Esophagus muscularis mucosa (tissue), 4 donors: ENCODE measurements around the gene PCGF5.

Experiments
- CTCF ChIP-seq, 3 experiments: fragments of 200-600 bp in 2 of 3; fragments of 450-650 bp in 1 of 3; sonication (generic) in 2 of 3; IDR thresholded peaks; one replicate each; pipeline ENCODE4 v1.5.1; 2017 to 2019; ENCODE audit warnings: antibody characterized with exemption in 3 of 3, mild to moderate bottlenecking in 2 of 3, moderate library complexity in 1 of 3
- EP300 ChIP-seq: sonication (generic); formaldehyde crosslinking; IDR thresholded peaks from one replicate; pipeline ENCODE4 v1.6.1; 2017; ENCODE audit warnings: antibody characterized with exemption
- POLR2A ChIP-seq: fragments of 450-650 bp; IDR thresholded peaks from one replicate; pipeline ENCODE4 v1.6.1; 2017; ENCODE audit warnings: antibody characterized with exemption, moderate library complexity, mild to moderate bottlenecking, low read depth
- POLR2AphosphoS5 ChIP-seq, 2 donors: sonication (generic); formaldehyde crosslinking; IDR thresholded peaks; one replicate each; pipeline ENCODE4 v1.6.1; 2017; ENCODE audit warnings: antibody characterized with exemption in 2 of 2

- TF ChIP-seq POLR2A (no peak), POLR2AphosphoS5 (IDR thresholded peaks at IDR 0.05) (no peak), CTCF (IDR thresholded peaks at IDR 0.05) (no peak), EP300 (no peak)
Observed at GRCh38 chr10:91210435-91210834, 10.0 kb upstream of the PCGF5 start.
